Ovary (tissue), 9 donors: ENCODE data around the gene HADHA. TPM values are rescaled to one million over a fixed set of nuclear protein-coding genes. Genes with fewer than 3 reads are reported as not detected.

Source experiments
- DNase-seq, 5 donors: peaks; one replicate each; pipeline ENCODE4 v3.0.0-alpha.2; 2019 to 2020
- H3K27ac ChIP-seq, 2 donors: fragments of 200-600 bp; one replicate each; pipeline versions ENCODE4 v1.5.1 to v1.8.0; 2019 to 2022
- H3K27me3 ChIP-seq: fragments of 200-600 bp; one replicate; pipeline ENCODE4 v1.8.0; 2022
- H3K36me3 ChIP-seq: fragments of 200-600 bp; sonication (generic); one replicate; pipeline ENCODE4 v1.5.1; 2019
- H3K4me1 ChIP-seq: one replicate; pipeline ENCODE4 v1.8.1; 2013; ENCODE audit warnings: mild to moderate bottlenecking, moderate library complexity; ENCODE audit not compliant: insufficient read depth
- H3K4me3 ChIP-seq: fragments of 200-600 bp; sonication (generic); one replicate; pipeline ENCODE4 v1.5.1; 2017
- H3K9me3 ChIP-seq, 2 donors: fragments of 200-600 bp in 1 of 2; sonication (generic) in 1 of 2; one replicate each; pipeline versions ENCODE4 v1.5.1 to v1.8.1; 2013 to 2019; ENCODE audit warnings: mild to moderate bottlenecking in 1 of 2, moderate library complexity in 1 of 2
- EP300 ChIP-seq: sonication (generic); formaldehyde crosslinking; IDR thresholded peaks from one replicate; pipeline ENCODE4 v1.6.1; 2017; ENCODE audit warnings: antibody characterized with exemption
- POLR2A ChIP-seq: fragments of 450-650 bp; IDR thresholded peaks from one replicate; pipeline ENCODE4 v1.6.1; 2017; ENCODE audit warnings: antibody characterized with exemption, mild to moderate bottlenecking, moderate library complexity
- WGBS, 3 donors: extraction: QIAGEN DNeasy Blood & Tissue Kit in 1 of 3; methylation state at CpG; one replicate each; pipeline versions ENCODE4 v1.1.5 to v1.1.7; 2013 to 2017; 5-methylcytosine and 5-hydroxymethylcytosine counted together
- intact Hi-C, 4 donors: fragments of 100-400 bp; cut with DNase I; formaldehyde crosslinking; loops; one replicate each; pipeline versions ENCODE4 v1.11.0 to v1.15.1; 2022 to 2023
- polyA plus RNA-seq, 2 donors: library from polyadenylated mRNA; stranded (reverse); fragments of 200-250 nt in 1 of 2; fragments of 350-450 nt in 1 of 2; fragmentation: Illumina TruSeq in 1 of 2; extraction: RNeasy Lipid Tissue Mini Kit (QIAGEN cat#74804) in 1 of 2; gene quantifications; one replicate each; pipeline ENCODE4 v1.2.3, GENCODE V29; 2013 to 2014
- total RNA-seq, 7 donors: library from RNA; depleted of rRNA in 2 of 7; stranded (reverse); fragments of >200 nt in 2 of 7; fragmentation: NEBNext Ultra II Directional in 3 of 7; extraction: Animal tissue kit (Norgen Biotek cat#: 25700) in 3 of 7; gene quantifications; one replicate each; pipeline versions ENCODE4 v1.1.0 to v1.2.4, GENCODE V29; 2016 to 2023
- TF ChIP-seq, protein P1 (sequence below), 3 donors: fragments of 450-650 bp in 2 of 3; fragments of 200-600 bp in 1 of 3; IDR thresholded peaks; one replicate each; pipeline versions ENCODE4 v1.5.1 to v1.8.0; 2016 to 2022; ENCODE audit warnings: antibody characterized with exemption in 3 of 3, mild to moderate bottlenecking in 1 of 3
- donor health status: DM: no; HTN: no; CAD: no; lungs with moderate emphysema.
- donor health status: DM: no; HTN: no; CAD: no.
- donor health status: Bipolar disorder and iron deficiency.
- donor health status: DM: yes; HTN: yes; CAD: no.
- donor health status: DM: no; HTN: no; CAD: no.
- donor health status: DM: yes; HTN: yes; CAD: no.

Gene HADHA
- total and polyA plus RNA-seq, 9 donors = 85.2 to 290 (median 129) TPM

DNA sequence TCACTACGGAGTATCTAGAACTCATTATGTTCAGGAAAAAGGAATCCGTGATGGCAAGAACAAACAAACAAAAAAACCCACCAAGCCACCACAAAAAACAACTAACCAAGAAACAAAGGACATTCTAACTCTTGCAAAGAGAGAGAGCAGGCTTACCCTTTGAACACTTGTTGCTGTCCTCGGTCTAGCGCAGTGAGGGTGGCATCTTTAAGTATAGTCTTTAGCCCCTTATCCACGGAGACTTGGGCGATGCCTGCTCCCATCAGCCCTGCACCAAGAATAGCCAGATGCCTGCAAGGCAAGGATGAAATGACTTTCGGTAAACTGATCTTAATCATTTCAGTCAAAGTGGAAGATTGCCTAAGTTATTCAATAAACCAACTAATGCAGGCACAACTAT is 40.5 kb downstream of the HADHA start:
- no peak for TF ChIP-seq POLR2A
- TF ChIP-seq, protein P1, sequence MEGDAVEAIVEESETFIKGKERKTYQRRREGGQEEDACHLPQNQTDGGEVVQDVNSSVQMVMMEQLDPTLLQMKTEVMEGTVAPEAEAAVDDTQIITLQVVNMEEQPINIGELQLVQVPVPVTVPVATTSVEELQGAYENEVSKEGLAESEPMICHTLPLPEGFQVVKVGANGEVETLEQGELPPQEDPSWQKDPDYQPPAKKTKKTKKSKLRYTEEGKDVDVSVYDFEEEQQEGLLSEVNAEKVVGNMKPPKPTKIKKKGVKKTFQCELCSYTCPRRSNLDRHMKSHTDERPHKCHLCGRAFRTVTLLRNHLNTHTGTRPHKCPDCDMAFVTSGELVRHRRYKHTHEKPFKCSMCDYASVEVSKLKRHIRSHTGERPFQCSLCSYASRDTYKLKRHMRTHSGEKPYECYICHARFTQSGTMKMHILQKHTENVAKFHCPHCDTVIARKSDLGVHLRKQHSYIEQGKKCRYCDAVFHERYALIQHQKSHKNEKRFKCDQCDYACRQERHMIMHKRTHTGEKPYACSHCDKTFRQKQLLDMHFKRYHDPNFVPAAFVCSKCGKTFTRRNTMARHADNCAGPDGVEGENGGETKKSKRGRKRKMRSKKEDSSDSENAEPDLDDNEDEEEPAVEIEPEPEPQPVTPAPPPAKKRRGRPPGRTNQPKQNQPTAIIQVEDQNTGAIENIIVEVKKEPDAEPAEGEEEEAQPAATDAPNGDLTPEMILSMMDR (IDR thresholded peaks at IDR 0.05) = no peak
- no peaks in the 10 kb centered on the region for H3K36me3 ChIP-seq
- no peaks in the 10 kb centered on the region for H3K9me3 ChIP-seq
- H3K27ac ChIP-seq = no peak overlapping the region
- intact Hi-C loops = no loop called here
- DNase-seq = no peak
- WGBS, 3 donors = 87 to 90% (median 89%) methylated on average over 7 of the region's 7 CpGs
- no peak overlapping the region for H3K4me3 ChIP-seq
- no peaks in the 10 kb centered on the region for H3K4me1 ChIP-seq
- no peaks in the 10 kb centered on the region for H3K27me3 ChIP-seq

DNA sequence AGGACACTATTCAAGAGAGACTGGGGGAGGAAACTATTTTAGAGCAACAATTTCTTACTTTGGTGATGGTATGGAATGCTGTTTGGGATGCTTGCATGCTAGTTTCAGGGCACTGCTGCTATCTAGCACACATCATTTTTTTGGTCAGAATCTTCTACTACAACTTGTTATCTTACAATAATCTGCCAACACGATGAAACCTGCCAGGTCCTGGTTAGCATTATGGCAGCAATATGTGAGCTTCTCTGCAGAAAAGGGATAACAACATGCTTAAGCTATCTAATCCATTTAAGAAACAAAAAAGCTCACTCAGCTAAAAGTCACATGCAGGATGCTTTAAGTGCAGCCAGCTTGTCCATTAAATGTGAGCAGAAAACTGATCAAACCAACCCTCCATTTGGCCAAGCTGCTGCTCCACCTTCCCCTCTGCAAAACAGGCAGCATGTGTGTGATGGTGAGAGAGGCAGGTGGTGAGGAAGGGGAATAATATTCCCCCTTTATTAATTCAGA is 41.4 kb downstream of the HADHA start:
- Histone ChIP-seq H3K4me1 (no peaks in the 10 kb centered on the region), H3K9me3 (no peaks in the 10 kb centered on the region), H3K27me3 (no peaks in the 10 kb centered on the region), H3K4me3 (no peak overlapping the region), H3K36me3 (no peaks in the 10 kb centered on the region), H3K27ac (no peak overlapping the region)
- no peak for DNase-seq
- intact Hi-C loops = no loop called here
- 37 to 71% (median 56%) methylated on average over 1 of the region's 1 CpG for WGBS, 3 donors
- TF ChIP-seq, protein P1 (IDR thresholded peaks at IDR 0.05) = no peak

DNA sequence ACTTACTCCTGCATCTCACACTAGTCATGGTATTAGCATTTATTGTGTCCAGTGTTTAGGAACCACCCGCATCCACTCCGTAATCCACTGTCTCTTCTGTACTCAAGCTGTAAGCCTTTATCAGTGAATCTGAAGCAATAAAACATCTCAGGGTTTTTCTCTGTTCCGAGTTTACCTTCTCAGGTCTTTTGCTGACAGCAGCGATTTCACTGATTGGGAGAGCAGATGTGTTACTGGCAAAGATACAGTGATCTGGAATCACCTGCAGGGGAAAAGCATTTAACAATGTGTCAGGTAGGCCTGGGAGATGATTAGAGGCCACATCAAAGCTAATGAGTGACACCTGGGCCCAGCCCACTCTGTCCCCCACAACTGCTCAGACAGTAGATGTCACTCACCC is 46.9 kb downstream of the HADHA start:
- no peak overlapping the region for H3K27ac ChIP-seq
- no peaks in the 10 kb centered on the region for H3K27me3 ChIP-seq
- H3K9me3 ChIP-seq = no peaks in the 10 kb centered on the region
- intact Hi-C loops = no loop called here
- DNase-seq = no peak
- no peaks in the 10 kb centered on the region for H3K4me1 ChIP-seq
- H3K4me3 ChIP-seq = no peak overlapping the region
- no peaks in the 10 kb centered on the region for H3K36me3 ChIP-seq
- TF ChIP-seq, protein P1 (IDR thresholded peaks at IDR 0.05) = no peak
- TF ChIP-seq EP300 (no peak), POLR2A (no peak)
- WGBS, 3 donors = 86 to 93% (median 92%) methylated on average over 4 of the region's 4 CpGs

DNA sequence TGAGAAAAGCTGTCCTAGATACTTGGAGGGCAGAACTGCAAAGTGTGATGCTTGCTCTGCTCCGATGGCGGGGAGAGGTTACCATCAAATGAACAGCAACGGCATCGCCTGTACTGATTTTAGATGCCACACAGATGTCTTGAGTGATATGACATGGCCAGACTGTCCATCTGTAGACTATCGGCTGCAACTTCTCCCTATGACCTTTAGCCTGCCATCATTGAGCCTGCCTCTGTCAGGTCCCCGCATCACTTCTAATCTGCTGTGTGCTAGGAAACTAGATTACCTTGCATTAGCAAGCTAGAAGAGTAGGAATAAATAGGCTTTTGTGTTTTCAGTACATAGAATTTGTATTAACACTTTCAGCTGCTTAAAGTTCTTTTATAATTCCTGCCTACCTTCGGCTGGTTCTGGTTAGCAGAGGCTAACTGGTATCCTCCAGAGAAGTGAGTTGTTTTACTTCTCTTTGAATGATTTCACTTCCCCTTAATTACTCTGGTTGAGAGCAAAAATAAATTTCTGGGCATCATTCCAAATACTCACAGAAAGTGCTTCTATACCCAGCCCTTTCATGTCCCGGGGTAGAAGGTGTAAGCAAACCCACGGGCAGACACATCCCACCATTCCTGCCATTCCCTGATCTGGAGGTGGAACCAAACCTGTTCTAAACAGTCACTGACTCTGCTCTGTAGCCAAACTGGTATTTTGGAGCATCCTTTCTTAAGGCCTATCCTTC is 47.6 kb downstream of the HADHA start:
- Histone ChIP-seq H3K27ac (no peak overlapping the region), H3K4me3 (no peak overlapping the region), H3K9me3 (no peaks in the 10 kb centered on the region), H3K36me3 (no peaks in the 10 kb centered on the region), H3K27me3 (no peaks in the 10 kb centered on the region), H3K4me1 (no peaks in the 10 kb centered on the region)
- DNase-seq = no peak
- no peak for TF ChIP-seq POLR2A
- TF ChIP-seq, protein P1 (IDR thresholded peaks at IDR 0.05) = no peak
- no peak for TF ChIP-seq EP300
- WGBS, 3 donors = 84 to 88% (median 86%) methylated on average over 9 of the region's 9 CpGs
- intact Hi-C loops = no loop called here
